ENCODE results near the gene CHTF18. TPM values are rescaled to one million over a fixed set of nuclear protein-coding genes. Genes with fewer than 3 reads are reported as not detected.

Gene CHTF18
- total and polyA plus RNA-seq, 2 experiments from 2014 or later: 61.3 to 129 TPM

DNA sequence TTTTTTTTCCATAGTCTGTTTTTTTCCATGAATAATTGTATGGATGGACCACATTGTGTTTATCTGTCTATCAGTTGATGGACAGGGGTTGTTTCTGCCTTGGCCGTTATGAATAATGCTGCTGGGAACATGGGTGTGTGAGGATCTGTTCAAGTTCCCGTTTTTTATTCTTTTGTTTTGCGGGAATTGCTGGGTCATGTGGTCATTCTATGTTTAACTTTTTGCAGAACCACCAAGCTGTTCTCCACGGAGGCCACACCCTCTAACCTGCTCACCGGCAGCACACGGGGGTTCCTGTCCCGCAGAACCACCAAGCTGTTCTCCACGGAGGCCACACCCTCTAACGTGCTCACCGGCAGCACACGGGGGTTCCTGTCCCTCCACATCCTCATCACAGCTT, 33.8 kb upstream of the CHTF18 start (continued):
- TF ChIP-seq, protein P1, sequence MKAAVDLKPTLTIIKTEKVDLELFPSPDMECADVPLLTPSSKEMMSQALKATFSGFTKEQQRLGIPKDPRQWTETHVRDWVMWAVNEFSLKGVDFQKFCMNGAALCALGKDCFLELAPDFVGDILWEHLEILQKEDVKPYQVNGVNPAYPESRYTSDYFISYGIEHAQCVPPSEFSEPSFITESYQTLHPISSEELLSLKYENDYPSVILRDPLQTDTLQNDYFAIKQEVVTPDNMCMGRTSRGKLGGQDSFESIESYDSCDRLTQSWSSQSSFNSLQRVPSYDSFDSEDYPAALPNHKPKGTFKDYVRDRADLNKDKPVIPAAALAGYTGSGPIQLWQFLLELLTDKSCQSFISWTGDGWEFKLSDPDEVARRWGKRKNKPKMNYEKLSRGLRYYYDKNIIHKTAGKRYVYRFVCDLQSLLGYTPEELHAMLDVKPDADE (IDR thresholded peaks at IDR 0.05): no peak

DNA sequence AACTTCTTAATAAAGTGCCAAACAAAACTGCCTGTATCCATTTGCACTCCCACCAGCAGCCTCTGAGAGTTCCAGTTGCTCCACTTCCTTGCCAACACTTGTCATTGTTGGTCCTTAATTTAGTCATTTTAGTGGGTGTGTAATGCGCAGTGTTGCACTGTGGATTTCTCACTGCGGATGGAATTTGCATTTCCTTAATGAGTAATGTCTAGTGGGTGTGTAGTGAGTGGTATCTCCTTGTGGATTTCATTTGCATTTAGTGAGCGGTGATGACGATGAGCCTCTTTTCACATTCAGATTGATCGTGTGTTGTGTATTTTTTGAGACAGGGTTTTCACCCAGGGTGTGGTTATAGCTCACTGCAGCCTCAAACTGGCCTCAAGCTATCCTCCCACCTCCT, 32.0 kb upstream of the CHTF18 start:
- Histone ChIP-seq H3K36me3 (ENCODE audit: insufficient read depth) (no peaks in the 10 kb centered on the region), H3K4me3 (no peak overlapping the region), H3K27ac (ENCODE audit: low read depth) (no peak overlapping the region), H2AFZ (no peak overlapping the region), H3F3A (replicated peaks; ENCODE audit: low read depth) (no peaks in the 10 kb centered on the region), H3K27me3 (ENCODE audit: insufficient read depth) (no peaks in the 10 kb centered on the region), H3K9me2 (ENCODE audit: insufficient read depth) (no peaks in the 10 kb centered on the region), H3K79me2 (replicated peaks; ENCODE audit: insufficient read depth) (no peaks in the 10 kb centered on the region), H3K4me1 (ENCODE audit: insufficient read depth) (peaks cover 5% of the 10 kb centered on the region), H3K4me2 (no peak overlapping the region), H4K20me1 (replicated peaks; ENCODE audit: insufficient read depth) (no peaks in the 10 kb centered on the region)
- Mint-ChIP-seq H3K9me3 (no peaks in the 10 kb centered on the region; the same call in 1 of the 3 replicates), H3K4me3 (no peak overlapping the region), H3K4me1 (peaks cover 14% of the 10 kb centered on the region), H3K36me3 (ENCODE audit: low read depth) (no peaks in the 10 kb centered on the region), H3K27me3 (ENCODE audit: insufficient read depth, low read depth, poor library complexity) (peaks cover 15% of the 10 kb centered on the region), H3K27ac (no peak overlapping the region)
- no peak for ATAC-seq
- no peak for DNase-seq (ENCODE audit: low spot score)
- no peak for TF ChIP-seq CREB1 (CRISPR knock-in tag; IDR thresholded peaks at IDR 0.05; ENCODE audit: low read depth)
- TF ChIP-seq, protein P2, sequence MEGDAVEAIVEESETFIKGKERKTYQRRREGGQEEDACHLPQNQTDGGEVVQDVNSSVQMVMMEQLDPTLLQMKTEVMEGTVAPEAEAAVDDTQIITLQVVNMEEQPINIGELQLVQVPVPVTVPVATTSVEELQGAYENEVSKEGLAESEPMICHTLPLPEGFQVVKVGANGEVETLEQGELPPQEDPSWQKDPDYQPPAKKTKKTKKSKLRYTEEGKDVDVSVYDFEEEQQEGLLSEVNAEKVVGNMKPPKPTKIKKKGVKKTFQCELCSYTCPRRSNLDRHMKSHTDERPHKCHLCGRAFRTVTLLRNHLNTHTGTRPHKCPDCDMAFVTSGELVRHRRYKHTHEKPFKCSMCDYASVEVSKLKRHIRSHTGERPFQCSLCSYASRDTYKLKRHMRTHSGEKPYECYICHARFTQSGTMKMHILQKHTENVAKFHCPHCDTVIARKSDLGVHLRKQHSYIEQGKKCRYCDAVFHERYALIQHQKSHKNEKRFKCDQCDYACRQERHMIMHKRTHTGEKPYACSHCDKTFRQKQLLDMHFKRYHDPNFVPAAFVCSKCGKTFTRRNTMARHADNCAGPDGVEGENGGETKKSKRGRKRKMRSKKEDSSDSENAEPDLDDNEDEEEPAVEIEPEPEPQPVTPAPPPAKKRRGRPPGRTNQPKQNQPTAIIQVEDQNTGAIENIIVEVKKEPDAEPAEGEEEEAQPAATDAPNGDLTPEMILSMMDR (conservative IDR thresholded peaks at IDR 0.05; ENCODE audit: low read depth in 2 of 2): no peak
- no peak for TF ChIP-seq POLR2AphosphoS5 (IDR thresholded peaks at IDR 0.05; ENCODE audit: low read depth)
- no peak for TF ChIP-seq NANOG (IDR thresholded peaks at IDR 0.05; ENCODE audit: borderline replicate concordance)
- TF ChIP-seq, protein P1 (IDR thresholded peaks at IDR 0.05): no peak
- TF ChIP-seq EZH2 (IDR thresholded peaks at IDR 0.05; ENCODE audit: low read depth, unreplicated experiment): no peak
- no peak for TF ChIP-seq JUNB (IDR thresholded peaks at IDR 0.05; ENCODE audit: unreplicated experiment)
- TF ChIP-seq, protein P3, sequence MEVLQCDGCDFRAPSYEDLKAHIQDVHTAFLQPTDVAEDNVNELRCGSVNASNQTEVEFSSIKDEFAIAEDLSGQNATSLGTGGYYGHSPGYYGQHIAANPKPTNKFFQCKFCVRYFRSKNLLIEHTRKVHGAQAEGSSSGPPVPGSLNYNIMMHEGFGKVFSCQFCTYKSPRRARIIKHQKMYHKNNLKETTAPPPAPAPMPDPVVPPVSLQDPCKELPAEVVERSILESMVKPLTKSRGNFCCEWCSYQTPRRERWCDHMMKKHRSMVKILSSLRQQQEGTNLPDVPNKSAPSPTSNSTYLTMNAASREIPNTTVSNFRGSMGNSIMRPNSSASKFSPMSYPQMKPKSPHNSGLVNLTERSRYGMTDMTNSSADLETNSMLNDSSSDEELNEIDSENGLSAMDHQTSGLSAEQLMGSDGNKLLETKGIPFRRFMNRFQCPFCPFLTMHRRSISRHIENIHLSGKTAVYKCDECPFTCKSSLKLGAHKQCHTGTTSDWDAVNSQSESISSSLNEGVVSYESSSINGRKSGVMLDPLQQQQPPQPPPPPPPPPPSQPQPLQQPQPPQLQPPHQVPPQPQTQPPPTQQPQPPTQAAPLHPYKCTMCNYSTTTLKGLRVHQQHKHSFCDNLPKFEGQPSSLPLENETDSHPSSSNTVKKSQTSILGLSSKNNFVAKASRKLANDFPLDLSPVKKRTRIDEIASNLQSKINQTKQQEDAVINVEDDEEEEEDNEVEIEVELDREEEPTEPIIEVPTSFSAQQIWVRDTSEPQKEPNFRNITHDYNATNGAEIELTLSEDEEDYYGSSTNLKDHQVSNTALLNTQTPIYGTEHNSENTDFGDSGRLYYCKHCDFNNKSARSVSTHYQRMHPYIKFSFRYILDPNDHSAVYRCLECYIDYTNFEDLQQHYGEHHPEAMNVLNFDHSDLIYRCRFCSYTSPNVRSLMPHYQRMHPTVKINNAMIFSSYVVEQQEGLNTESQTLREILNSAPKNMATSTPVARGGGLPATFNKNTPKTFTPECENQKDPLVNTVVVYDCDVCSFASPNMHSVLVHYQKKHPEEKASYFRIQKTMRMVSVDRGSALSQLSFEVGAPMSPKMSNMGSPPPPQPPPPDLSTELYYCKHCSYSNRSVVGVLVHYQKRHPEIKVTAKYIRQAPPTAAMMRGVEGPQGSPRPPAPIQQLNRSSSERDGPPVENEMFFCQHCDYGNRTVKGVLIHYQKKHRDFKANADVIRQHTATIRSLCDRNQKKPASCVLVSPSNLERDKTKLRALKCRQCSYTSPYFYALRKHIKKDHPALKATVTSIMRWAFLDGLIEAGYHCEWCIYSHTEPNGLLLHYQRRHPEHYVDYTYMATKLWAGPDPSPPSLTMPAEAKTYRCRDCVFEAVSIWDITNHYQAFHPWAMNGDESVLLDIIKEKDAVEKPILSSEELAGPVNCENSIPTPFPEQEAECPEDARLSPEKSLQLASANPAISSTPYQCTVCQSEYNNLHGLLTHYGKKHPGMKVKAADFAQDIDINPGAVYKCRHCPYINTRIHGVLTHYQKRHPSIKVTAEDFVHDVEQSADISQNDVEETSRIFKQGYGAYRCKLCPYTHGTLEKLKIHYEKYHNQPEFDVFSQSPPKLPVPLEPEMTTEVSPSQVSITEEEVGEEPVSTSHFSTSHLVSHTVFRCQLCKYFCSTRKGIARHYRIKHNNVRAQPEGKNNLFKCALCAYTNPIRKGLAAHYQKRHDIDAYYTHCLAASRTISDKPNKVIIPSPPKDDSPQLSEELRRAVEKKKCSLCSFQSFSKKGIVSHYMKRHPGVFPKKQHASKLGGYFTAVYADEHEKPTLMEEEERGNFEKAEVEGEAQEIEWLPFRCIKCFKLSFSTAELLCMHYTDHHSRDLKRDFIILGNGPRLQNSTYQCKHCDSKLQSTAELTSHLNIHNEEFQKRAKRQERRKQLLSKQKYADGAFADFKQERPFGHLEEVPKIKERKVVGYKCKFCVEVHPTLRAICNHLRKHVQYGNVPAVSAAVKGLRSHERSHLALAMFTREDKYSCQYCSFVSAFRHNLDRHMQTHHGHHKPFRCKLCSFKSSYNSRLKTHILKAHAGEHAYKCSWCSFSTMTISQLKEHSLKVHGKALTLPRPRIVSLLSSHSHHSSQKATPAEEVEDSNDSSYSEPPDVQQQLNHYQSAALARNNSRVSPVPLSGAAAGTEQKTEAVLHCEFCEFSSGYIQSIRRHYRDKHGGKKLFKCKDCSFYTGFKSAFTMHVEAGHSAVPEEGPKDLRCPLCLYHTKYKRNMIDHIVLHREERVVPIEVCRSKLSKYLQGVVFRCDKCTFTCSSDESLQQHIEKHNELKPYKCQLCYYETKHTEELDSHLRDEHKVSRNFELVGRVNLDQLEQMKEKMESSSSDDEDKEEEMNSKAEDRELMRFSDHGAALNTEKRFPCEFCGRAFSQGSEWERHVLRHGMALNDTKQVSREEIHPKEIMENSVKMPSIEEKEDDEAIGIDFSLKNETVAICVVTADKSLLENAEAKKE (CRISPR knock-in tag; IDR thresholded peaks at IDR 0.05): no peak
- TF ChIP-seq ZNF114 (CRISPR knock-in tag; IDR thresholded peaks at IDR 0.05): no peak
- TF ChIP-seq ZNF331 (CRISPR knock-in tag; IDR thresholded peaks at IDR 0.05; ENCODE audit: low read depth): no peak
- TF ChIP-seq, protein P4, sequence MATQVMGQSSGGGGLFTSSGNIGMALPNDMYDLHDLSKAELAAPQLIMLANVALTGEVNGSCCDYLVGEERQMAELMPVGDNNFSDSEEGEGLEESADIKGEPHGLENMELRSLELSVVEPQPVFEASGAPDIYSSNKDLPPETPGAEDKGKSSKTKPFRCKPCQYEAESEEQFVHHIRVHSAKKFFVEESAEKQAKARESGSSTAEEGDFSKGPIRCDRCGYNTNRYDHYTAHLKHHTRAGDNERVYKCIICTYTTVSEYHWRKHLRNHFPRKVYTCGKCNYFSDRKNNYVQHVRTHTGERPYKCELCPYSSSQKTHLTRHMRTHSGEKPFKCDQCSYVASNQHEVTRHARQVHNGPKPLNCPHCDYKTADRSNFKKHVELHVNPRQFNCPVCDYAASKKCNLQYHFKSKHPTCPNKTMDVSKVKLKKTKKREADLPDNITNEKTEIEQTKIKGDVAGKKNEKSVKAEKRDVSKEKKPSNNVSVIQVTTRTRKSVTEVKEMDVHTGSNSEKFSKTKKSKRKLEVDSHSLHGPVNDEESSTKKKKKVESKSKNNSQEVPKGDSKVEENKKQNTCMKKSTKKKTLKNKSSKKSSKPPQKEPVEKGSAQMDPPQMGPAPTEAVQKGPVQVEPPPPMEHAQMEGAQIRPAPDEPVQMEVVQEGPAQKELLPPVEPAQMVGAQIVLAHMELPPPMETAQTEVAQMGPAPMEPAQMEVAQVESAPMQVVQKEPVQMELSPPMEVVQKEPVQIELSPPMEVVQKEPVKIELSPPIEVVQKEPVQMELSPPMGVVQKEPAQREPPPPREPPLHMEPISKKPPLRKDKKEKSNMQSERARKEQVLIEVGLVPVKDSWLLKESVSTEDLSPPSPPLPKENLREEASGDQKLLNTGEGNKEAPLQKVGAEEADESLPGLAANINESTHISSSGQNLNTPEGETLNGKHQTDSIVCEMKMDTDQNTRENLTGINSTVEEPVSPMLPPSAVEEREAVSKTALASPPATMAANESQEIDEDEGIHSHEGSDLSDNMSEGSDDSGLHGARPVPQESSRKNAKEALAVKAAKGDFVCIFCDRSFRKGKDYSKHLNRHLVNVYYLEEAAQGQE (IDR thresholded peaks at IDR 0.05; ENCODE audit: unreplicated experiment): no peak
- no peak for TF ChIP-seq STAT1 (IDR thresholded peaks at IDR 0.05; ENCODE audit: unreplicated experiment)
